DND-41 (cell line): ENCODE results near the gene CFAP58.

ENCODE experiments used
- ATAC-seq: fragments of 200-7000 bp; cut with Tn5 transposase; 3 replicates; pipeline ENCODE4 v1.9.1; 2021; ENCODE audit warnings: low read depth; ENCODE audit not compliant: insufficient read depth
- DNase-seq: peaks from one replicate; pipeline ENCODE4 v3.0.0-alpha.2; 2020
- H2AFZ ChIP-seq: 2 replicates; pipeline ENCODE4 v1.6.0; 2012; ENCODE audit warnings: low read depth, low read length
- H3K27ac ChIP-seq: 2 replicates; pipeline ENCODE4 v1.5.1; 2012; ENCODE audit warnings: low read length, inconsistent platforms
- H3K27me3 ChIP-seq: fragments of 200-600 bp; sonication (generic); 2 replicates; pipeline ENCODE4 v1.6.0; 2012; ENCODE audit warnings: low read length, mild to moderate bottlenecking, inconsistent platforms; ENCODE audit not compliant: insufficient read depth, poor library complexity
- H3K36me3 ChIP-seq: 2 replicates; pipeline ENCODE4 v1.5.1; 2012; ENCODE audit warnings: low read length, inconsistent platforms; ENCODE audit not compliant: insufficient read depth
- H3K4me1 ChIP-seq: 2 replicates; pipeline ENCODE4 v1.5.1; 2012; ENCODE audit warnings: mild to moderate bottlenecking, low read length; ENCODE audit not compliant: insufficient read depth
- H3K4me2 ChIP-seq: 2 replicates; pipeline ENCODE4 v1.6.0; 2012; ENCODE audit warnings: mild to moderate bottlenecking, moderate library complexity, low read length, inconsistent platforms; ENCODE audit not compliant: insufficient read depth
- H3K4me3 ChIP-seq, 2 experiments: fragments of 200-600 bp in 1 of 2; shearing (Covaris generic) in 1 of 2; 2 replicates each; pipeline ENCODE4 v1.5.1; 2012 to 2016; ENCODE audit warnings: inconsistent platforms in 2 of 2, low read length in 2 of 2, mild to moderate bottlenecking in 2 of 2, low read depth in 1 of 2, moderate library complexity in 1 of 2
- H3K79me2 ChIP-seq: 2 replicates; pipeline ENCODE4 v1.6.0; 2012; ENCODE audit warnings: low read length, inconsistent platforms; ENCODE audit not compliant: insufficient read depth
- H3K9ac ChIP-seq: 2 replicates; pipeline ENCODE4 v1.6.0; 2012; ENCODE audit warnings: low read depth, mild to moderate bottlenecking, inconsistent platforms, low read length, moderate library complexity
- H3K9me3 ChIP-seq: 2 replicates; pipeline ENCODE4 v1.5.1; 2012; ENCODE audit warnings: low read length, moderate library complexity, mild to moderate bottlenecking, inconsistent platforms; ENCODE audit not compliant: insufficient read depth, severe bottlenecking
- H4K20me1 ChIP-seq: 2 replicates; pipeline ENCODE4 v1.6.0; 2012; ENCODE audit warnings: low read length; ENCODE audit not compliant: insufficient read depth
- EZH2 ChIP-seq: IDR thresholded peaks from 3 replicates; pipeline ENCODE4 v1.6.1; 2012; ENCODE audit warnings: borderline replicate concordance, low read depth, mild to moderate bottlenecking, moderate library complexity, low read length, inconsistent platforms; ENCODE audit not compliant: severe bottlenecking
- TF ChIP-seq, protein P1 (sequence below): IDR thresholded peaks from 2 replicates; pipeline ENCODE4 v1.5.1; 2012; ENCODE audit warnings: borderline replicate concordance, low read length, moderate library complexity, mild to moderate bottlenecking; ENCODE audit not compliant: poor library complexity, severe bottlenecking; ENCODE audit errors: extremely low read depth

Gene CFAP58

GRCh38 chr10:104336821-104337467 is 16.7 kb upstream of the CFAP58 start:
- peaks cover 51% of the 10 kb centered on the region for H4K20me1 ChIP-seq
- H3K36me3 ChIP-seq = peaks cover 17% of the 10 kb centered on the region
- TF ChIP-seq EZH2 = no peak
- TF ChIP-seq, protein P1, sequence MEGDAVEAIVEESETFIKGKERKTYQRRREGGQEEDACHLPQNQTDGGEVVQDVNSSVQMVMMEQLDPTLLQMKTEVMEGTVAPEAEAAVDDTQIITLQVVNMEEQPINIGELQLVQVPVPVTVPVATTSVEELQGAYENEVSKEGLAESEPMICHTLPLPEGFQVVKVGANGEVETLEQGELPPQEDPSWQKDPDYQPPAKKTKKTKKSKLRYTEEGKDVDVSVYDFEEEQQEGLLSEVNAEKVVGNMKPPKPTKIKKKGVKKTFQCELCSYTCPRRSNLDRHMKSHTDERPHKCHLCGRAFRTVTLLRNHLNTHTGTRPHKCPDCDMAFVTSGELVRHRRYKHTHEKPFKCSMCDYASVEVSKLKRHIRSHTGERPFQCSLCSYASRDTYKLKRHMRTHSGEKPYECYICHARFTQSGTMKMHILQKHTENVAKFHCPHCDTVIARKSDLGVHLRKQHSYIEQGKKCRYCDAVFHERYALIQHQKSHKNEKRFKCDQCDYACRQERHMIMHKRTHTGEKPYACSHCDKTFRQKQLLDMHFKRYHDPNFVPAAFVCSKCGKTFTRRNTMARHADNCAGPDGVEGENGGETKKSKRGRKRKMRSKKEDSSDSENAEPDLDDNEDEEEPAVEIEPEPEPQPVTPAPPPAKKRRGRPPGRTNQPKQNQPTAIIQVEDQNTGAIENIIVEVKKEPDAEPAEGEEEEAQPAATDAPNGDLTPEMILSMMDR = no peak
- DNase-seq (no peak), ATAC-seq (no peak)
- peak overlapping the region; percentile 97 for H3K9ac ChIP-seq
- H2AFZ ChIP-seq = no peak overlapping the region
- peaks cover 10% of the 10 kb centered on the region for H3K27me3 ChIP-seq
- H3K27ac ChIP-seq = peak overlapping the region; percentile 99
- peak overlapping the region; percentile 98 to 100; a peak in 3 of 4 replicates for H3K4me3 ChIP-seq
- peaks cover 62% of the 10 kb centered on the region for H3K79me2 ChIP-seq
- peak overlapping the region; percentile 72 for H3K4me2 ChIP-seq
- no peaks in the 10 kb centered on the region for H3K9me3 ChIP-seq
- H3K4me1 ChIP-seq = peaks cover 40% of the 10 kb centered on the region

- peak overlapping the region; percentile 97 for H3K9ac ChIP-seq
- H3K27me3 ChIP-seq = peaks cover 14% of the 10 kb centered on the region
- peaks cover 14% of the 10 kb centered on the region for H3K36me3 ChIP-seq
- no peaks in the 10 kb centered on the region for H3K9me3 ChIP-seq
- peak overlapping the region; percentile 99 for H2AFZ ChIP-seq
- H4K20me1 ChIP-seq = peaks cover 44% of the 10 kb centered on the region
- peaks cover 40% of the 10 kb centered on the region for H3K4me1 ChIP-seq
- ATAC-seq (peak; percentile 23; the same call in 2 of the 3 replicates), DNase-seq (peak; percentile 33)
- TF ChIP-seq, protein P1 = no peak
- TF ChIP-seq EZH2 = no peak
- peak overlapping the region; percentile 72 for H3K4me2 ChIP-seq
- peak overlapping the region; percentile 98 to 100 for H3K4me3 ChIP-seq
- H3K27ac ChIP-seq = peak overlapping the region; percentile 99
- peaks cover 56% of the 10 kb centered on the region for H3K79me2 ChIP-seq
These were observed 16.1 kb upstream of the CFAP58 start for GRCh38 chr10:104337521-104337984.

DNA sequence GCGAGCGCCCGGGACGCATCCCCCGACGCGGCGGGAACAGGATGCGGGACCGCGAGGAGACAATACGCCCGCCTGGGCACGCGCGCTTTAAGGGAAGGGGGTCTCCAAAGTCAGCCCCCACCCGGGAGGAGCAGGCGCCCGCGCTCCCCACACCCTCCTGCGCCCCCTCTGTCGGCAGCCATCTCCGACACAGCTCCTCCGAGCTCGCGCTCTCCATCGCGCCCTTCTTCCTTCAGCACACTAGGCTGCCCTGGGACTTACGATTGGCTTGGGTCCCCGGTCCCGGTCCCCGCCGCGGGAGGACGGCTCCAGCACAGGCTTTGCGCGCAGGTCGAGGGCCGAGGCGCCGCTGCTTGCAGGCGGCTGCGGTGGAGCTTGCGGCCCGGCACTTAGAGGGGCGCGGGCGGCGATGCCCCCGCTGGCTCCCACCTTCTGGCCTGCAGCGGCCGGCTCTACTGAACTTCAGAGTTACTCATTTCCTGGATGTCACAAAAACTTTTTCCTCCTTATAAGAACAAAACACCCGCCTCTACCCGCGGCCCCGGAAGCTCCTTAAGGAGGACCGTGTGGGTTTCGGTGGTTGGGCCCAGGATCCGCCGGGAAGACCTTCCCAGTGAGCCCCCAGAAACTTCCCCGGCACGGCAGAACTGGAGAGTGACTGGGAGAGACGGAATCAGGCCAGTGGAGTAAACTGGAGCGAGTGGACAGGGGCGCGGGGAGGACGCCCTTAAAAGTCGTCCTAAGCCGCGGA is 15.5 kb upstream of the CFAP58 start, which contains the start of gene ITPRIP:
Gene ITPRIP, minus strand, starts transcription at position 481 of the 751 bp plus-strand sequence. CDS start 22,414 bp downstream, outside the sequence.
- Histone ChIP-seq H3K27me3 (peaks cover 14% of the 10 kb centered on the region), H3K4me3 (peak within 1 kb of the TSS; percentile 98 to 100), H3K4me2 (peak within 1 kb of the TSS; percentile 72), H3K36me3 (peaks cover 14% of the 10 kb centered on the region), H3K4me1 (peaks cover 38% of the 10 kb centered on the region), H2AFZ (peak within 1 kb of the TSS; percentile 99), H3K79me2 (peaks cover 50% of the 10 kb centered on the region), H3K9me3 (no peaks in the 10 kb centered on the region), H3K27ac (peak within 1 kb of the TSS; percentile 99), H4K20me1 (peaks cover 38% of the 10 kb centered on the region), H3K9ac (peak within 1 kb of the TSS; percentile 97)
- no peak for TF ChIP-seq EZH2
- TF ChIP-seq, protein P1 = peak; percentile 36
- peak; percentile 78 for DNase-seq
- ATAC-seq = peak; percentile 87
